Measurements from ENCODE around the gene SYNRG.

DNA sequence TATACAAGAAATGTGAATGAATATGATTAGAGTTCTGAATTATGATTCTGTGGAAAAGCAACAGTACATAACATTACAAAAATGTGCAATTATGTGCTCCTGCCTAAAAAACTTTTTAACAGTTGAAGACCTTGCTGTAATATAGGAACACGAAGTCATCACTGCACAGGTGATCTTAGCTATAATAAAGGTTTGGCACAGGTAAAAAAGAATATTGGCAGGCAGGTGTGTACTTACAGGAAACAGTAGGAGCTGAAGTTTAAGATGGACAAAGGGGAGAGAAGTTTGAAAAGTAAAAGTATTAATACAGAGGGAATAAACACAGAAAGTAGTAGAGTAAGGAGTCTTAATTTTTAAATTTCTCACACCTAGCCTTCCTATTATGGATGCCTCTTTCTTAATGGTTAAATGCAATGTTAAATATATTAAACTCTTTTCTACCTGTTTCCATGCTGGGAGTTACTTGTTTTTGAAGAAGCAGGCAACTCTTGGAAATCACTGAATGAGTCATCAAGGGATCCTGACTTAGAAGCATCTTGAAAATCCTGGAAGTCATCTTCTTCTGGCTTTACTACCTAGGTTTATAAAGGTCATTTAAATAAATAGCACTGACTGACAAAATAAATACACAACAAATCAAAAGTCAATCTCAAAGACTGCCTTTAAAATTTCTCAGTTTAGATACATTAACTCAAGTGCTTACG, 40.7 kb downstream of the SYNRG start:
- TF ChIP-seq CREB1 (IDR thresholded peaks at IDR 0.05; ENCODE audit: low read depth) (no peak), NFIC (IDR thresholded peaks at IDR 0.05) (no peak), FOXM1 (IDR thresholded peaks at IDR 0.05; ENCODE audit: borderline replicate concordance, low read depth) (no peak), EP300 (IDR thresholded peaks at IDR 0.05; ENCODE audit: borderline replicate concordance) (no peak), TCF12 (IDR thresholded peaks at IDR 0.05; ENCODE audit: low read depth) (no peak), EGR1 (IDR thresholded peaks at IDR 0.05) (no peak), TAF1 (IDR thresholded peaks at IDR 0.05; ENCODE audit: low read depth) (no peak)
- TF ChIP-seq, protein P1, sequence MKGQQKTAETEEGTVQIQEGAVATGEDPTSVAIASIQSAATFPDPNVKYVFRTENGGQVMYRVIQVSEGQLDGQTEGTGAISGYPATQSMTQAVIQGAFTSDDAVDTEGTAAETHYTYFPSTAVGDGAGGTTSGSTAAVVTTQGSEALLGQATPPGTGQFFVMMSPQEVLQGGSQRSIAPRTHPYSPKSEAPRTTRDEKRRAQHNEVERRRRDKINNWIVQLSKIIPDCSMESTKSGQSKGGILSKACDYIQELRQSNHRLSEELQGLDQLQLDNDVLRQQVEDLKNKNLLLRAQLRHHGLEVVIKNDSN (IDR thresholded peaks at IDR 0.05): no peak
